NCI-H345 treated with DMSO at 0.1 percent for 48 hours (cell line): Measurements from ENCODE around the gene CHCHD3.
A peak's percentile ranks its signal among the peaks of the same experiment; 100 is the strongest.

Experiments
- DNase-seq: peaks from one replicate; lab custom pipeline; 2025; ENCODE audit not compliant: unreplicated experiment; lab: John Stamatoyannopoulos, UW

Gene CHCHD3

GRCh38 chr7:132830941-132831340 lies 250.9 kb downstream of the CHCHD3 start:
- no peak for DNase-seq

- DNase-seq, result no peak
Observed at GRCh38 chr7:132828502-132828901, 253.4 kb downstream of the CHCHD3 start.

GRCh38 chr7:132825932-132826835 lies 255.7 kb downstream of the CHCHD3 start:
- DNase-seq, result no peak

GRCh38 chr7:132825222-132825621 lies 256.7 kb downstream of the CHCHD3 start:
- DNase-seq, result no peak

GRCh38 chr7:132819648-132820047 lies 262.2 kb downstream of the CHCHD3 start:
- DNase-seq, result no peak

GRCh38 chr7:132817949-132818348 lies 263.9 kb downstream of the CHCHD3 start:
- DNase-seq, result no peak

- no peak for DNase-seq
Observed at GRCh38 chr7:132815696-132816311, 266.1 kb downstream of the CHCHD3 start.

GRCh38 chr7:132815130-132815529 lies 266.8 kb downstream of the CHCHD3 start:
- DNase-seq, result no peak

GRCh38 chr7:132810561-132810960 lies 271.3 kb downstream of the CHCHD3 start:
- no peak for DNase-seq

GRCh38 chr7:132806834-132807233 lies 275.1 kb downstream of the CHCHD3 start:
- DNase-seq, result no peak

- no peak for DNase-seq
Observed at GRCh38 chr7:132805766-132806165, 276.1 kb downstream of the CHCHD3 start.

- DNase-seq, result no peak
Observed at GRCh38 chr7:132804849-132805485, 276.9 kb downstream of the CHCHD3 start.

- no peak for DNase-seq
Observed at GRCh38 chr7:132800522-132800921, 281.4 kb downstream of the CHCHD3 start.

GRCh38 chr7:132799081-132799413 lies 282.8 kb downstream of the CHCHD3 start:
- DNase-seq, result no peak

- no peak for DNase-seq
Observed at GRCh38 chr7:132797152-132797551, 284.7 kb downstream of the CHCHD3 start.

- no peak for DNase-seq
Observed at GRCh38 chr7:132793474-132793873, 288.4 kb downstream of the CHCHD3 start.

- DNase-seq, result no peak
Observed at GRCh38 chr7:132791036-132791435, 290.9 kb downstream of the CHCHD3 start.

GRCh38 chr7:132790104-132790503 lies 291.8 kb downstream of the CHCHD3 start:
- DNase-seq, result no peak

- DNase-seq, result no peak
Observed at GRCh38 chr7:132789281-132789680, 292.6 kb downstream of the CHCHD3 start.

- DNase-seq, result no peak
Observed at GRCh38 chr7:132785870-132786269, 296.0 kb downstream of the CHCHD3 start.

GRCh38 chr7:132784406-132784805 lies 297.5 kb downstream of the CHCHD3 start:
- no peak for DNase-seq

- peak; percentile 73 for DNase-seq
Observed at GRCh38 chr7:132783824-132784223, 298.1 kb downstream of the CHCHD3 start.
